Epithelial cell of proximal tubule (primary cell): ENCODE data around the gene CBARP. TPM values are rescaled to one million over a fixed set of nuclear protein-coding genes. Genes with fewer than 3 reads are reported as not detected.

ENCODE experiments used
- DNase-seq: peaks from one replicate; pipeline ENCODE4 v3.0.0-alpha.2; 2011; ENCODE audit warnings: low read depth
- H3K4me3 ChIP-seq: 2 replicates; pipeline ENCODE4 v1.5.1; 2011; ENCODE audit warnings: low read depth, mild to moderate bottlenecking, low read length
- CTCF ChIP-seq: conservative IDR thresholded peaks from 2 replicates; pipeline ENCODE4 v1.5.1; 2012; ENCODE audit warnings: low read depth, mild to moderate bottlenecking, low read length
- total RNA-seq: library from RNA; depleted of rRNA; stranded (reverse); fragments of >200 nt; gene quantifications from 2 replicates; pipeline ENCODE4 v1.2.3, GENCODE V29; 2015

CBARP gene
- total RNA-seq, 1 donor from 2014 or later = 9.7 TPM

- no peak for DNase-seq
- H3K4me3 ChIP-seq = peak overlapping the region; percentile 88
- no peak for TF ChIP-seq CTCF
Observed at GRCh38 chr19:1252821-1253513, 15.2 kb upstream of the CBARP start.

GRCh38 chr19:1252221-1252820 lies 14.5 kb upstream of the CBARP start:
- DNase-seq = no peak
- no peak for TF ChIP-seq CTCF

GRCh38 chr19:1251330-1252220 lies 13.8 kb upstream of the CBARP start:
- DNase-seq = no peak
- no peak for TF ChIP-seq CTCF
- peak overlapping the region; percentile 88 for H3K4me3 ChIP-seq

More at GRCh38 chr19:1252221-1252820, 14.5 kb upstream of the CBARP start:
- H3K4me3 ChIP-seq = peak overlapping the region; percentile 88

- no peak for TF ChIP-seq CTCF
- H3K4me3 ChIP-seq = peak overlapping the region; percentile 88
- no peak for DNase-seq
Observed at GRCh38 chr19:1250437-1251260, 12.8 kb upstream of the CBARP start.

GRCh38 chr19:1249990-1250436 lies 12.2 kb upstream of the CBARP start:
- H3K4me3 ChIP-seq = peak overlapping the region; percentile 88
- TF ChIP-seq CTCF = no peak
- DNase-seq = no peak

- no peak for DNase-seq
- no peak for TF ChIP-seq CTCF
- H3K4me3 ChIP-seq = peak overlapping the region; percentile 88
Observed at GRCh38 chr19:1249298-1249989, 11.6 kb upstream of the CBARP start.
